ENCODE results near the gene PTGR1. TPM values are rescaled to one million over a fixed set of nuclear protein-coding genes. Genes with fewer than 3 reads are reported as not detected.

PTGR1 gene
- polyA plus RNA-seq, 1 of the 3 experiments (the other 2 are of a cell fraction): 33.0 TPM

- Histone ChIP-seq H3K4me3 (ENCODE audit: low read depth in 2 of 2, low read length in 1 of 2) (no peak overlapping the region), H3K9me3 (no peaks in the 10 kb centered on the region), H3F3A (replicated peaks; ENCODE audit: insufficient read depth) (peaks cover 9% of the 10 kb centered on the region), H3K27ac (ENCODE audit: low read depth in 2 of 2, low read length in 1 of 2) (no peak overlapping the region), H3K4me1 (ENCODE audit: control insufficient read depth in 1 of 2, insufficient read depth in 2 of 2, low read depth in 1 of 2, low read length in 1 of 2) (no peaks in the 10 kb centered on the region), H3K36me3 (replicated peaks in 1 of 2; ENCODE audit: control insufficient read depth in 1 of 2, insufficient read depth in 2 of 2, low read length in 1 of 2) (peaks cover 35 to 43% of the 10 kb centered on the region in 2 experiments), H3K4me2 (no peak overlapping the region), H3K9me2 (no peaks in the 10 kb centered on the region), H3K9ac (no peak overlapping the region), H3K27me3 (ENCODE audit: insufficient read depth) (no peaks in the 10 kb centered on the region), H2AFZ (ENCODE audit: low read depth) (no peak overlapping the region), H4K20me1 (ENCODE audit: insufficient read depth) (peaks cover 8% of the 10 kb centered on the region), H3K79me2 (ENCODE audit: insufficient read depth) (peaks cover 28% of the 10 kb centered on the region)
- DNase-seq: no peak
- TF ChIP-seq YY1 (IDR thresholded peaks at IDR 0.05; ENCODE audit: low read depth) (no peak), RCOR1 (IDR thresholded peaks at IDR 0.05; ENCODE audit: low read length) (no peak), RAD21 (IDR thresholded peaks at IDR 0.05; ENCODE audit: low read length) (no peak), ELF1 (IDR thresholded peaks at IDR 0.05) (no peak), EZH2phosphoT487 (IDR thresholded peaks at IDR 0.05; ENCODE audit: borderline replicate concordance, low read depth) (no peak), TCF12 (IDR thresholded peaks at IDR 0.05) (no peak), ZBTB33 (IDR thresholded peaks at IDR 0.05; ENCODE audit: borderline replicate concordance, low read depth) (no peak), SIN3A (IDR thresholded peaks at IDR 0.05; ENCODE audit: borderline replicate concordance, low read depth, low read length) (no peak), TEAD4 (IDR thresholded peaks at IDR 0.05; ENCODE audit: borderline replicate concordance, insufficient read depth) (no peak), EP300 (IDR thresholded peaks at IDR 0.05; ENCODE audit: borderline replicate concordance in 1 of 2, low read depth in 1 of 2, low read length in 1 of 2) (no peak), NRF1 (IDR thresholded peaks at IDR 0.05; ENCODE audit: low read depth, low read length) (no peak), GATA2 (CRISPR knock-in tag; IDR thresholded peaks at IDR 0.05) (no peak)
- WGBS (ENCODE audit: low lambda C conversion rate): 84% methylated on average over 4 of the region's 4 CpGs
- POLR2A ChIA-PET: no interaction called here
- CTCF ChIA-PET: no interaction called here
Measured at GRCh38 chr9:111648066-111648465, 48.6 kb upstream of the PTGR1 start.

- no peak overlapping the region for H3K4me3 ChIP-seq (ENCODE audit: low read depth in 2 of 2, low read length in 1 of 2)
Measured at GRCh38 chr9:111646417-111646816, 47.0 kb upstream of the PTGR1 start.

More at GRCh38 chr9:111646417-111646816, 47.0 kb upstream of the PTGR1 start:
- POLR2A ChIA-PET: no interaction called here
- WGBS (ENCODE audit: low lambda C conversion rate): 98% methylated on average over 2 of the region's 2 CpGs
- no peaks in the 10 kb centered on the region for H3K9me2 ChIP-seq
- H3K9me3 ChIP-seq: no peaks in the 10 kb centered on the region
- H3F3A ChIP-seq (replicated peaks; ENCODE audit: insufficient read depth): peaks cover 9% of the 10 kb centered on the region
- H3K79me2 ChIP-seq (ENCODE audit: insufficient read depth): peaks cover 24% of the 10 kb centered on the region
- no peaks in the 10 kb centered on the region for H3K4me1 ChIP-seq (ENCODE audit: control insufficient read depth in 1 of 2, insufficient read depth in 2 of 2, low read depth in 1 of 2, low read length in 1 of 2)
- peaks cover 27 to 43% of the 10 kb centered on the region in 2 experiments for H3K36me3 ChIP-seq (replicated peaks in 1 of 2; ENCODE audit: control insufficient read depth in 1 of 2, insufficient read depth in 2 of 2, low read length in 1 of 2)
- no peak overlapping the region for H2AFZ ChIP-seq (ENCODE audit: low read depth)
- CTCF ChIA-PET: interaction anchor here (1.1 kb wide), 1 partner anchor 48 kb away, joined by 3 read pairs; no protein-coding TSS in a partner anchor
- no peak overlapping the region for H3K9ac ChIP-seq
- TF ChIP-seq FOXM1 (IDR thresholded peaks at IDR 0.05; ENCODE audit: low read depth) (no peak), SIN3A (IDR thresholded peaks at IDR 0.05; ENCODE audit: borderline replicate concordance, low read depth, low read length) (no peak), RCOR1 (IDR thresholded peaks at IDR 0.05; ENCODE audit: low read length) (no peak), TAF1 (IDR thresholded peaks at IDR 0.05; ENCODE audit: borderline replicate concordance, low read depth, low read length) (no peak), JUND (IDR thresholded peaks at IDR 0.05) (no peak), YY1 (IDR thresholded peaks at IDR 0.05; ENCODE audit: low read depth) (no peak), FOXJ3 (CRISPR knock-in tag; IDR thresholded peaks at IDR 0.05) (no peak), MXI1 (IDR thresholded peaks at IDR 0.05; ENCODE audit: low read depth, low read length) (no peak), USF1 (IDR thresholded peaks at IDR 0.05; ENCODE audit: borderline replicate concordance, low read depth) (no peak), GATA2 (CRISPR knock-in tag; IDR thresholded peaks at IDR 0.05) (no peak), ELF1 (IDR thresholded peaks at IDR 0.05) (no peak), EZH2phosphoT487 (IDR thresholded peaks at IDR 0.05; ENCODE audit: borderline replicate concordance, low read depth) (no peak), USF2 (IDR thresholded peaks at IDR 0.05; ENCODE audit: borderline replicate concordance, low read depth, low read length) (no peak)
- no peak overlapping the region for H3K27ac ChIP-seq (ENCODE audit: low read depth in 2 of 2, low read length in 1 of 2)
- no peak overlapping the region for H3K4me2 ChIP-seq
- DNase-seq: no peak
- no peaks in the 10 kb centered on the region for H3K27me3 ChIP-seq (ENCODE audit: insufficient read depth)
- peaks cover 11% of the 10 kb centered on the region for H4K20me1 ChIP-seq (ENCODE audit: insufficient read depth)

Data from SK-N-SH (cell line).